ENCODE results near the gene PLPPR5.

The PLPPR5 gene

GRCh38 chr1:98842241-98842640 lies 162.4 kb downstream of the PLPPR5 start:
- ATAC-seq: no peak
- no peak for DNase-seq

Measured in stimulated activated naive CD8-positive, alpha-beta T cell treated with anti-CD3 and anti-CD28 coated beads, Interleukin-15, Interleukin-2, amounts not matched to agents 100 U/mL and 50 U/mL, for 24 hours (primary cell).